Measurements from ENCODE around the gene OPA1.

- TF ChIP-seq CTCF (IDR thresholded peaks at IDR 0.05): no peak
- no peak for TF ChIP-seq EP300 (IDR thresholded peaks at IDR 0.05)
Measured at GRCh38 chr3:193660171-193660570, 67.2 kb downstream of the OPA1 start.

All from stomach (tissue), 4 donors.